ENCODE measurements around the gene ATP2B1. TPM values are rescaled to one million over a fixed set of nuclear protein-coding genes. Genes with fewer than 3 reads are reported as not detected.
A peak's percentile ranks its signal among the peaks of the same experiment; 100 is the strongest.

ATP2B1 gene
- total and polyA plus RNA-seq, 2 of the 13 experiments (the other 11 are each of a cell fraction or from before 2014, with no cell fraction given): 12.1 to 60.2 TPM

DNA sequence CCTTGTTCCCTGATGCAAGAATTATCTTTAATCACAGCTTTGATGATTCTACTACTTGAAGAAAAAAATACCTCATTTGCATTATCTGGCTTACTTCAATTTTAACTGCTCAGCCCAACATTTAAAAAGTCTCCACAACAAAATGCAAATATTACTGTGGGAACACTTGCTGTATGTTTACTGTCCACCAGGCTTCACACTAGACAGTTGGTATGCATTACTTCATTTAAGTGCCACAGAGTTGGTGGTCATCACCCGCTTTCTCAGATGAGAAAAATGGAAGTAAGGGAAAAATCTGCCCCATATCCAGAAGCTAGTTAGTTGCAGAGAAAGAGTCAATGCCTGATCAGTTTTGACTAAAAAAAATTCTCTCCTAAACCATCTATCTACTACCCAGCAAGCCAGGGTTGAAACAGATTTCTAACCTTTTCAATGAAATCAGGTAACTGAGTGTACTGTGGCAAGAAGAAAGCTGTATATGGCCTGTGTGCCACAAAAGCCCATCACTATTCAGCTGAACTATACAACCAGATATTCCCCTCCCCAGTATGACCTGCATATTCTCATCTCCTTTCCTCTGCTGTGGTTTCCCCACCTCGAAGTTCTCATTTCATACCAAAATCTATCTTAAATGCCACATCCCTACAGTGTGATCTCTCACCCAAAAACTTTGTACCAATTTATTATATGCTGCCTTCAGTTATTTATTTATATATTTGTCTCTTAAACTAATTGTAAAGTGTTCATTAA, 90.3 kb downstream of the ATP2B1 start:
- Histone ChIP-seq H4K20me1 (ENCODE audit: insufficient read depth, low read length) (no peaks in the 10 kb centered on the region), H3K9ac (ENCODE audit: insufficient read depth, low read depth, low read length) (no peak overlapping the region), H3K4me1 (ENCODE audit: insufficient read depth, low read length) (no peaks in the 10 kb centered on the region), H3K27me3 (ENCODE audit: control insufficient read depth in 1 of 2, insufficient read depth in 2 of 2, low read length in 2 of 2) (no peaks in the 10 kb centered on the region), H2AFZ (ENCODE audit: low read length) (no peak overlapping the region), H3K79me2 (ENCODE audit: insufficient read depth, low read length) (no peaks in the 10 kb centered on the region), H3K9me3 (ENCODE audit: low read length) (no peaks in the 10 kb centered on the region), H3K27ac (ENCODE audit: extremely low read length, insufficient read depth, low read length) (no peak overlapping the region), H3K36me3 (replicated peaks in 1 of 2; ENCODE audit: control insufficient read depth in 1 of 2, insufficient read depth in 2 of 2, low read length in 2 of 2) (peaks cover 2 to 11% of the 10 kb centered on the region in 2 experiments; a peak in 4 of 5 replicates), H3K4me2 (ENCODE audit: low read depth, low read length) (no peak overlapping the region), H3K4me3 (replicated peaks in 1 of 3; ENCODE audit: insufficient read depth in 1 of 3, low read depth in 2 of 3, low read length in 3 of 3) (no peak overlapping the region)
- no peak for DNase-seq (ENCODE audit: low spot score)
- FAIRE-seq: no peak
- ATAC-seq: peak; percentile 53; the same call in 1 of the 3 replicates
- POLR2A ChIA-PET: no interaction called here
- intact Hi-C loops (cut with micrococcal nuclease; ENCODE audit: unreplicated experiment): no loop called here
- CTCF ChIA-PET (ENCODE audit: low intra/inter-chr PET ratio, low total read pairs): no interaction called here
- TSS peak; percentile 11 for BruUV-seq (replicated peaks)
- in situ Hi-C loops (cut with HindIII; ENCODE audit: extremely low pct_ligation_motif_present, low pct_unique_long_range_greater_than_20kb): no loop called here
- WGBS (ENCODE audit: low lambda C conversion rate): 46% methylated on average over 2 of the region's 2 CpGs
- TF ChIP-seq ZNF124 (CRISPR knock-in tag; IDR thresholded peaks at IDR 0.05) (no peak), YEATS4 (CRISPR knock-in tag; IDR thresholded peaks at IDR 0.05; ENCODE audit: borderline replicate concordance) (no peak), GATAD1 (CRISPR knock-in tag; IDR thresholded peaks at IDR 0.05) (no peak), ZNF263 (CRISPR knock-in tag; IDR thresholded peaks at IDR 0.05) (no peak), PRDM10 (CRISPR knock-in tag; IDR thresholded peaks at IDR 0.05; ENCODE audit: low read depth) (no peak), KLF11 (CRISPR knock-in tag; IDR thresholded peaks at IDR 0.05) (no peak), LRRFIP1 (CRISPR knock-in tag; conservative IDR thresholded peaks at IDR 0.05) (no peak), FLYWCH1 (CRISPR knock-in tag; IDR thresholded peaks at IDR 0.05) (no peak), U2AF2 (IDR thresholded peaks at IDR 0.05; ENCODE audit: low read depth, low read length) (no peak), KAT2B (IDR thresholded peaks at IDR 0.05; ENCODE audit: borderline replicate concordance, low read depth, low read length) (no peak), HES4 (CRISPR knock-in tag; IDR thresholded peaks at IDR 0.05; ENCODE audit: borderline replicate concordance) (no peak), MATR3 (CRISPR knock-in tag; IDR thresholded peaks at IDR 0.05) (no peak)
- TF ChIP-seq, protein P1, sequence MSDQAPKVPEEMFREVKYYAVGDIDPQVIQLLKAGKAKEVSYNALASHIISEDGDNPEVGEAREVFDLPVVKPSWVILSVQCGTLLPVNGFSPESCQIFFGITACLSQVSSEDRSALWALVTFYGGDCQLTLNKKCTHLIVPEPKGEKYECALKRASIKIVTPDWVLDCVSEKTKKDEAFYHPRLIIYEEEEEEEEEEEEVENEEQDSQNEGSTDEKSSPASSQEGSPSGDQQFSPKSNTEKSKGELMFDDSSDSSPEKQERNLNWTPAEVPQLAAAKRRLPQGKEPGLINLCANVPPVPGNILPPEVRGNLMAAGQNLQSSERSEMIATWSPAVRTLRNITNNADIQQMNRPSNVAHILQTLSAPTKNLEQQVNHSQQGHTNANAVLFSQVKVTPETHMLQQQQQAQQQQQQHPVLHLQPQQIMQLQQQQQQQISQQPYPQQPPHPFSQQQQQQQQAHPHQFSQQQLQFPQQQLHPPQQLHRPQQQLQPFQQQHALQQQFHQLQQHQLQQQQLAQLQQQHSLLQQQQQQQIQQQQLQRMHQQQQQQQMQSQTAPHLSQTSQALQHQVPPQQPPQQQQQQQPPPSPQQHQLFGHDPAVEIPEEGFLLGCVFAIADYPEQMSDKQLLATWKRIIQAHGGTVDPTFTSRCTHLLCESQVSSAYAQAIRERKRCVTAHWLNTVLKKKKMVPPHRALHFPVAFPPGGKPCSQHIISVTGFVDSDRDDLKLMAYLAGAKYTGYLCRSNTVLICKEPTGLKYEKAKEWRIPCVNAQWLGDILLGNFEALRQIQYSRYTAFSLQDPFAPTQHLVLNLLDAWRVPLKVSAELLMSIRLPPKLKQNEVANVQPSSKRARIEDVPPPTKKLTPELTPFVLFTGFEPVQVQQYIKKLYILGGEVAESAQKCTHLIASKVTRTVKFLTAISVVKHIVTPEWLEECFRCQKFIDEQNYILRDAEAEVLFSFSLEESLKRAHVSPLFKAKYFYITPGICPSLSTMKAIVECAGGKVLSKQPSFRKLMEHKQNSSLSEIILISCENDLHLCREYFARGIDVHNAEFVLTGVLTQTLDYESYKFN (CRISPR knock-in tag; conservative IDR thresholded peaks at IDR 0.05): no peak
